HepG2 (cell line): Measurements from ENCODE around the gene OARD1. TPM values are rescaled to one million over a fixed set of nuclear protein-coding genes. Genes with fewer than 3 reads are reported as not detected.

ENCODE experiments used
- POLR2G ChIP-seq: fragments of 200-400 bp; formaldehyde crosslinking; IDR thresholded peaks from 2 replicates; pipeline ENCODE4 v1.6.1; 2018; ENCODE audit warnings: mild to moderate bottlenecking, low read depth, low read length, moderate library complexity
- RAD51 ChIP-seq: fragments of 450-650 bp; IDR thresholded peaks from 2 replicates; pipeline ENCODE4 v1.6.1; 2016; ENCODE audit warnings: borderline replicate concordance
- RFX3 ChIP-seq: IDR thresholded peaks from 2 replicates; pipeline ENCODE4 v1.6.1; 2016; ENCODE audit warnings: missing biosample characterization, missing genetic modification reagents
- RORA ChIP-seq: sonication (generic); formaldehyde crosslinking; IDR thresholded peaks from 2 replicates; pipeline ENCODE4 v1.5.0; 2020; ENCODE audit warnings: mild to moderate bottlenecking, missing genetic modification reagents, moderate library complexity
- ZNF589 ChIP-seq: sonication (generic); formaldehyde crosslinking; conservative IDR thresholded peaks from 2 replicates; pipeline ENCODE4 v1.8.0; 2022; ENCODE audit warnings: mild to moderate bottlenecking, moderate library complexity, missing genetic modification reagents
- ZNF605 ChIP-seq: sonication (generic); formaldehyde crosslinking; IDR thresholded peaks from 2 replicates; pipeline ENCODE4 v1.8.0; 2022; ENCODE audit warnings: mild to moderate bottlenecking, missing genetic modification reagents
- polyA plus RNA-seq, 8 experiments: library from polyadenylated mRNA; depleted of rRNA in 3 of 8; stranded (reverse) in 7 of 8; unstranded in 1 of 8; fragments of >200 nt; fragmentation: Illumina TruSeq in 4 of 8; extraction: Trizol in 4 of 8; gene quantifications; 2 replicates each; pipeline versions ENCODE4 v1.2.1 to v1.2.3, GENCODE V29; 2011 to 2016; ENCODE audit warnings: low read depth in 4 of 8, missing spikeins in 1 of 8, mixed read lengths in 1 of 8; ENCODE audit not compliant: insufficient read depth in 1 of 8
- total RNA-seq, 5 experiments: library from RNA; depleted of rRNA; stranded (reverse); fragments of >200 nt; fragmentation: Illumina TruSeq; extraction: Trizol; gene quantifications; 2 replicates each; pipeline ENCODE4 v1.2.3, GENCODE V29; 2016; ENCODE audit warnings: low read depth in 1 of 5
- TF ChIP-seq, protein P1 (sequence below): sonication (generic); formaldehyde crosslinking; IDR thresholded peaks from one replicate; pipeline ENCODE4 v1.5.1; 2020; ENCODE audit warnings: mild to moderate bottlenecking, missing genetic modification reagents; ENCODE audit errors: not compliant biosample characterization
- TF ChIP-seq, protein P2 (sequence below): sonication (generic); formaldehyde crosslinking; IDR thresholded peaks from 2 replicates; pipeline ENCODE4 v1.8.0; 2022; ENCODE audit warnings: missing genetic modification reagents, mild to moderate bottlenecking, borderline replicate concordance
- TF ChIP-seq, protein P3 (sequence below): sonication (generic); formaldehyde crosslinking; IDR thresholded peaks from 2 replicates; pipeline ENCODE4 v1.4.0; 2020; ENCODE audit warnings: missing genetic modification reagents
- TF ChIP-seq, protein P4 (sequence below): sonication (generic); formaldehyde crosslinking; IDR thresholded peaks from 2 replicates; pipeline ENCODE4 v1.8.1; 2023; ENCODE audit warnings: mild to moderate bottlenecking, missing genetic modification reagents

Gene OARD1
- total and polyA plus RNA-seq, 2 of the 13 experiments (the other 11 are each of a cell fraction or from before 2014, with no cell fraction given): 18.4 to 49.0 TPM

DNA sequence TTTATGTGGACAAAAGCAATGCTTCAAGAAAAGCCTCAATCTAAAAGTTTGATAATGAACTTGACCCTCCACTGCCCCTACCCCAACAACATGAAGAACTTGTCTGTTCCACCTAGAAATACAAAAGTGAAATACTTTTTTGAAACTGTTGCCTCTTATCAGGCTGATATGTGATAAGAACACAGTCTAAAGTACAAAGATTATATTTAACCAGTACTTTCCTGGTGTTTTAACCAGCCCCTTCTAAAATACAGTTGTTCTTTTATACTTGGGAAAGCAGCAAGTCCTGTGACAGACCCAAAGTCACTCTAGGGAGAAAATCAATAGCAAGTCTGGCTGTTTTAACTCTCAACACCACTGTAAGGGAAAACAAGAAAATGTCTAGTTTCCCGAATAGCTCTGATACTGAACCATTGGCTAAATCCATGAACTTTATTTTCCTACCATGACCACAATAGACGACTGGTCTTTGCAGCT is 6.6 kb downstream of the OARD1 start (continued):
- TF ChIP-seq, protein P1, sequence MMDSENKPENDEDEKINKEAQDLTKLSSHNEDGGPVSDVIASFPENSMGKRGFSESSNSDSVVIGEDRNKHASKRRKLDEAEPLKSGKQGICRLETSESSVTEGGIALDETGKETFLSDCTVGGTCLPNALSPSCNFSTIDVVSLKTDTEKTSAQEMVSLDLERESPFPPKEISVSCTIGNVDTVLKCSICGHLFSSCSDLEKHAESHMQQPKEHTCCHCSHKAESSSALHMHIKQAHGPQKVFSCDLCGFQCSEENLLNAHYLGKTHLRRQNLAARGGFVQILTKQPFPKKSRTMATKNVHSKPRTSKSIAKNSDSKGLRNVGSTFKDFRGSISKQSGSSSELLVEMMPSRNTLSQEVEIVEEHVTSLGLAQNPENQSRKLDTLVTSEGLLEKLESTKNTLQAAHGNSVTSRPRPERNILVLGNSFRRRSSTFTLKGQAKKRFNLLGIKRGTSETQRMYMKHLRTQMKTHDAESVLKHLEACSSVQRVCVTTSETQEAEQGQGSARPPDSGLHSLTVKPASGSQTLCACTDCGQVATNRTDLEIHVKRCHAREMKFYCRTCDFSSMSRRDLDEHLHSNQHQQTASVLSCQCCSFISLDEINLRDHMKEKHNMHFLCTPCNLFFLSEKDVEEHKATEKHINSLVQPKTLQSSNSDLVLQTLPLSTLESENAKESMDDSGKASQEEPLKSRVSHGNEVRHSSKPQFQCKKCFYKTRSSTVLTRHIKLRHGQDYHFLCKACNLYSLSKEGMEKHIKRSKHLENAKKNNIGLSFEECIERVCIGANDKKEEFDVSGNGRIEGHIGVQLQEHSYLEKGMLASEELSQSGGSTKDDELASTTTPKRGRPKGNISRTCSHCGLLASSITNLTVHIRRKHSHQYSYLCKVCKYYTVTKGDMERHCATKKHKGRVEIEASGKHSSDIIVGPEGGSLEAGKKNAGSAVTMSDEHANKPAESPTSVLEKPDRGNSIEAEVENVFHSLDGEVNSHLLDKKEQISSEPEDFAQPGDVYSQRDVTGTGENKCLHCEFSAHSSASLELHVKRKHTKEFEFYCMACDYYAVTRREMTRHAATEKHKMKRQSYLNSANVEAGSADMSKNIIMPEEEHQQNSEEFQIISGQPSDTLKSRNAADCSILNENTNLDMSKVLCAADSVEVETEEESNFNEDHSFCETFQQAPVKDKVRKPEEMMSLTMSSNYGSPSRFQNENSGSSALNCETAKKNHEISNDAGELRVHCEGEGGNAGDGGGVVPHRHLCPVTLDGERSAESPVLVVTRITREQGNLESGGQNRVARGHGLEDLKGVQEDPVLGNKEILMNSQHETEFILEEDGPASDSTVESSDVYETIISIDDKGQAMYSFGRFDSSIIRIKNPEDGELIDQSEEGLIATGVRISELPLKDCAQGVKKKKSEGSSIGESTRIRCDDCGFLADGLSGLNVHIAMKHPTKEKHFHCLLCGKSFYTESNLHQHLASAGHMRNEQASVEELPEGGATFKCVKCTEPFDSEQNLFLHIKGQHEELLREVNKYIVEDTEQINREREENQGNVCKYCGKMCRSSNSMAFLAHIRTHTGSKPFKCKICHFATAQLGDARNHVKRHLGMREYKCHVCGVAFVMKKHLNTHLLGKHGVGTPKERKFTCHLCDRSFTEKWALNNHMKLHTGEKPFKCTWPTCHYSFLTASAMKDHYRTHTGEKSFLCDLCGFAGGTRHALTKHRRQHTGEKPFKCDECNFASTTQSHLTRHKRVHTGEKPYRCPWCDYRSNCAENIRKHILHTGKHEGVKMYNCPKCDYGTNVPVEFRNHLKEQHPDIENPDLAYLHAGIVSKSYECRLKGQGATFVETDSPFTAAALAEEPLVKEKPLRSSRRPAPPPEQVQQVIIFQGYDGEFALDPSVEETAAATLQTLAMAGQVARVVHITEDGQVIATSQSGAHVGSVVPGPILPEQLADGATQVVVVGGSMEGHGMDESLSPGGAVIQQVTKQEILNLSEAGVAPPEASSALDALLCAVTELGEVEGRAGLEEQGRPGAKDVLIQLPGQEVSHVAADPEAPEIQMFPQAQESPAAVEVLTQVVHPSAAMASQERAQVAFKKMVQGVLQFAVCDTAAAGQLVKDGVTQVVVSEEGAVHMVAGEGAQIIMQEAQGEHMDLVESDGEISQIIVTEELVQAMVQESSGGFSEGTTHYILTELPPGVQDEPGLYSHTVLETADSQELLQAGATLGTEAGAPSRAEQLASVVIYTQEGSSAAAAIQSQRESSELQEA (CRISPR knock-in tag): no peak
- no peak for TF ChIP-seq RAD51
- TF ChIP-seq RFX3 (CRISPR knock-in tag): no peak
- 0 out of 2 replicates have a peak, but pooled peaks have one; percentile 30 for TF ChIP-seq RORA (CRISPR knock-in tag)
- TF ChIP-seq ZNF589 (CRISPR knock-in tag): peak; percentile 63; the same call in 1 of the 2 replicates
- no peak; the same call in 1 of the 2 replicates for TF ChIP-seq POLR2G
- TF ChIP-seq, protein P2, sequence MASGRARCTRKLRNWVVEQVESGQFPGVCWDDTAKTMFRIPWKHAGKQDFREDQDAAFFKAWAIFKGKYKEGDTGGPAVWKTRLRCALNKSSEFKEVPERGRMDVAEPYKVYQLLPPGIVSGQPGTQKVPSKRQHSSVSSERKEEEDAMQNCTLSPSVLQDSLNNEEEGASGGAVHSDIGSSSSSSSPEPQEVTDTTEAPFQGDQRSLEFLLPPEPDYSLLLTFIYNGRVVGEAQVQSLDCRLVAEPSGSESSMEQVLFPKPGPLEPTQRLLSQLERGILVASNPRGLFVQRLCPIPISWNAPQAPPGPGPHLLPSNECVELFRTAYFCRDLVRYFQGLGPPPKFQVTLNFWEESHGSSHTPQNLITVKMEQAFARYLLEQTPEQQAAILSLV (CRISPR knock-in tag): no peak
- no peak for TF ChIP-seq ZNF605 (CRISPR knock-in tag)
- TF ChIP-seq, protein P3, sequence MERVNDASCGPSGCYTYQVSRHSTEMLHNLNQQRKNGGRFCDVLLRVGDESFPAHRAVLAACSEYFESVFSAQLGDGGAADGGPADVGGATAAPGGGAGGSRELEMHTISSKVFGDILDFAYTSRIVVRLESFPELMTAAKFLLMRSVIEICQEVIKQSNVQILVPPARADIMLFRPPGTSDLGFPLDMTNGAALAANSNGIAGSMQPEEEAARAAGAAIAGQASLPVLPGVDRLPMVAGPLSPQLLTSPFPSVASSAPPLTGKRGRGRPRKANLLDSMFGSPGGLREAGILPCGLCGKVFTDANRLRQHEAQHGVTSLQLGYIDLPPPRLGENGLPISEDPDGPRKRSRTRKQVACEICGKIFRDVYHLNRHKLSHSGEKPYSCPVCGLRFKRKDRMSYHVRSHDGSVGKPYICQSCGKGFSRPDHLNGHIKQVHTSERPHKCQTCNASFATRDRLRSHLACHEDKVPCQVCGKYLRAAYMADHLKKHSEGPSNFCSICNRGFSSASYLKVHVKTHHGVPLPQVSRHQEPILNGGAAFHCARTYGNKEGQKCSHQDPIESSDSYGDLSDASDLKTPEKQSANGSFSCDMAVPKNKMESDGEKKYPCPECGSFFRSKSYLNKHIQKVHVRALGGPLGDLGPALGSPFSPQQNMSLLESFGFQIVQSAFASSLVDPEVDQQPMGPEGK: peak; percentile 80
- TF ChIP-seq, protein P4, sequence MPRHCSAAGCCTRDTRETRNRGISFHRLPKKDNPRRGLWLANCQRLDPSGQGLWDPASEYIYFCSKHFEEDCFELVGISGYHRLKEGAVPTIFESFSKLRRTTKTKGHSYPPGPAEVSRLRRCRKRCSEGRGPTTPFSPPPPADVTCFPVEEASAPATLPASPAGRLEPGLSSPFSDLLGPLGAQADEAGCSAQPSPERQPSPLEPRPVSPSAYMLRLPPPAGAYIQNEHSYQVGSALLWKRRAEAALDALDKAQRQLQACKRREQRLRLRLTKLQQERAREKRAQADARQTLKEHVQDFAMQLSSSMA (CRISPR knock-in tag): no peak
